Measurements from ENCODE around the gene PRSS27. TPM values are rescaled to one million over a fixed set of nuclear protein-coding genes. Genes with fewer than 3 reads are reported as not detected.

PRSS27 gene
- total and polyA plus RNA-seq, 2 of the 8 experiments (the other 6 are each of a cell fraction or from before 2014, with no cell fraction given) = 1.3 to 7.5 TPM

DNA sequence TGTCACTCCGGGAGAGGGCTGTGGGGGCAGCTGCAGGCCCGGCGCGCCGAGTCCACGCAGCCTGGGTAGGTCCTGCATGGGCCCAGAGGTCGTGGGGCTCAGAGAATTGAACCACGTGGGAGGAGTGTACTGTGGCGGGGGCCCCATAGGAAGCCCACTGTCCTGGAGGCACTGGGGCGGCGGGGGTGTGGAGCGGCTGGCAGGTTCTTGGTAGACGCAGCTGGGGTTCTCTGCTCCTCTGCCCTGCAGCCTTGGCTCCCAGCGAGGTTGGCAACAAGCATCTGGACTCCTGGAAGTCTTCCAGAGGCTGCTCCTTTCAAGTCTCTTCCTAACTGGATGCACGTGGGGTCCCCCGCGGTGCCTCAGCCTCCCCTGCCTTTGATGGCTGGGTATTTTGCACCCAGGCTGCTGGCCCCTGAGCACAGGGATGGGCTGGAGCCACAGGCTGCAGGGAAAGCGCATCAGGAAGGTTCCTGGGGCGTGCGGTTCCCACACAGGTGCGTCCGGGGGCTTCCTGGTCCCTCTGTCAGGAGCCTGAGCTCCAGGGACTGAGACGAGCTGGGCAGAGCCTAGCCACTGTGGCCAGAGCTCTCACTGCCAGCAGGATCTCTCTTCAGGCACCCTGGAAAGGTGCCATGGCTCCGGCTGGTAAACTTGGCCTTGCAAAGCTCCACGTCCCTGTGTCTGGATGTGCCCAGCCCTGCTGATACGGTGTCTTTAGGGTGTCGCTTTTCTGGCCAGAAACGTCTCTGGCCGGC is 28.4 kb downstream of the PRSS27 start:
- Histone ChIP-seq H4K20me1 (replicated peaks in 1 of 2; ENCODE audit: control insufficient read depth in 1 of 2, insufficient read depth in 2 of 2, low read length in 2 of 2) (peaks cover 3 to 16% of the 10 kb centered on the region in 2 experiments), H2BK12ac (ENCODE audit: low read depth, low read length) (no peak overlapping the region), H2BK15ac (ENCODE audit: low read length) (no peak overlapping the region), H3K27ac (ENCODE audit: low read depth, low read length) (no peak overlapping the region; the same call in 1 of the 2 replicates), H3K9ac (replicated peaks in 1 of 4; ENCODE audit: extremely low read depth in 1 of 4, low read depth in 3 of 4, low read length in 3 of 4) (peak overlapping the region in 1 of 4 experiments; percentile 38; a peak in 1 of 7 replicates), H3K79me1 (ENCODE audit: low read depth, low read length) (peaks cover 27% of the 10 kb centered on the region), H2AFZ (ENCODE audit: low read length) (no peak overlapping the region), H2BK20ac (ENCODE audit: low read length) (no peak overlapping the region), H3K56ac (replicated peaks; ENCODE audit: insufficient read length, low read depth, low read length) (no peak overlapping the region), H3K36me3 (ENCODE audit: control insufficient read depth in 2 of 4, insufficient read depth in 4 of 4, low read length in 3 of 4) (peaks cover 0 to 2% (median 0%) of the 10 kb centered on the region in 4 experiments; a peak in 2 of 8 replicates), H3K79me2 (ENCODE audit: control insufficient read depth in 1 of 2, insufficient read depth in 2 of 2, low read length in 2 of 2) (peaks cover 0 to 37% of the 10 kb centered on the region in 2 experiments; a peak in 3 of 4 replicates), H3K4ac (replicated peaks; ENCODE audit: insufficient read length, low read depth, low read length) (no peak overlapping the region), H3K23me2 (ENCODE audit: low read depth, low read length) (no peaks in the 10 kb centered on the region), H3K27me3 (replicated peaks in 1 of 4; ENCODE audit: control insufficient read depth in 3 of 4, extremely low read depth in 1 of 4, insufficient read depth in 3 of 4, low read length in 3 of 4) (no peaks in the 10 kb centered on the region), H3K9me3 (ENCODE audit: insufficient read depth in 2 of 2, low read depth in 1 of 2, low read length in 1 of 2) (no peaks in the 10 kb centered on the region), H3K23ac (ENCODE audit: insufficient read length) (no peak overlapping the region), H3K4me1 (replicated peaks in 1 of 4; ENCODE audit: control insufficient read depth in 3 of 4, insufficient read depth in 4 of 4, low read length in 3 of 4) (peaks cover 0 to 9% (median 5%) of the 10 kb centered on the region in 4 experiments; a peak in 6 of 7 replicates), H2BK5ac (ENCODE audit: low read depth, low read length) (0 out of 2 replicates have a peak overlapping the region, but pooled peaks have one; percentile 16), H3K4me3 (ENCODE audit: extremely low read depth in 1 of 4, insufficient read depth in 2 of 4, low read depth in 3 of 4, low read length in 4 of 4) (no peak overlapping the region), H4K5ac (ENCODE audit: insufficient read length, low read depth, low read length) (no peak overlapping the region), H2AK5ac (ENCODE audit: low read depth, low read length) (no peak overlapping the region), H2BK120ac (replicated peaks; ENCODE audit: low read depth, low read length) (no peak overlapping the region), H3K14ac (ENCODE audit: insufficient read length) (no peak overlapping the region), H3K4me2 (ENCODE audit: insufficient read depth in 1 of 2, low read depth in 2 of 2, low read length in 2 of 2) (no peak overlapping the region), H3K18ac (ENCODE audit: extremely low read depth, low read length) (no peak overlapping the region), H4K8ac (ENCODE audit: extremely low read depth, insufficient read depth, low read length) (peak overlapping the region; percentile 68), H4K91ac (replicated peaks; ENCODE audit: insufficient read length, low read length) (no peak overlapping the region)
- no peak for FAIRE-seq
- TF ChIP-seq KDM1A (IDR thresholded peaks at IDR 0.05; ENCODE audit: borderline replicate concordance, low read length) (no peak), NANOG (IDR thresholded peaks at IDR 0.05; ENCODE audit: insufficient read depth, low read depth, low read length, poor library complexity, severe bottlenecking) (no peak), RFX5 (IDR thresholded peaks at IDR 0.05; ENCODE audit: borderline replicate concordance, low read depth, low read length) (no peak), CEBPB (IDR thresholded peaks at IDR 0.05; ENCODE audit: low read depth, low read length) (no peak), ZNF274 (IDR thresholded peaks at IDR 0.05; ENCODE audit: borderline replicate concordance, extremely low read depth, low read length) (no peak), POLR2A (IDR thresholded peaks at IDR 0.05; ENCODE audit: control extremely low read depth in 1 of 2, low read depth in 2 of 2, low read length in 2 of 2) (no peak), KDM4A (IDR thresholded peaks at IDR 0.05; ENCODE audit: low read depth, low read length, severe bottlenecking) (no peak)
- no peak for DNase-seq (ENCODE audit: low read depth in 1 of 2, low spot score in 2 of 2)
- CTCF ChIA-PET (ENCODE audit: partially characterized antibody) = interaction anchor here (1.0 to 2.2 kb wide), 3 partner anchors 12 to 24 kb away, joined by 3 to 6 read pairs (median 3); no protein-coding TSS in a partner anchor
- WGBS, 2 experiments (ENCODE audit: extremely low coverage in 1 of 2, insufficient coverage in 1 of 2, insufficient read length in 1 of 2, insufficient replicate concordance in 2 of 2, low coverage in 1 of 2, low lambda C conversion rate in 2 of 2, missing lambda C conversion rate in 1 of 2) = 93% methylated on average over 29 of the region's 29 CpGs; no CpG with 5 or more reads in 1 of the 2 experiments
- POLR2A ChIA-PET (ENCODE audit: partially characterized antibody) = interaction anchor here (0.6 to 2.7 kb wide), 8 partner anchors 9 to 76 kb away, joined by 3 to 17 read pairs (median 3); partner anchors contain the start of gene KCTD5
